Stimulated activated CD4-positive, alpha-beta T cell treated with anti-CD3 and anti-CD28 coated beads, TNF-alpha, amount 100 ng/mL, for 1 hour (primary cell): ENCODE measurements around the gene MLN.
A peak's percentile ranks its signal among the peaks of the same experiment; 100 is the strongest.

Experiments
- DNase-seq, 3 donors: peaks; one replicate each; pipeline ENCODE4 v3.0.0-alpha.2; 2020; ENCODE audit warnings: low read depth in 3 of 3, low spot score in 1 of 3

Gene MLN

DNA sequence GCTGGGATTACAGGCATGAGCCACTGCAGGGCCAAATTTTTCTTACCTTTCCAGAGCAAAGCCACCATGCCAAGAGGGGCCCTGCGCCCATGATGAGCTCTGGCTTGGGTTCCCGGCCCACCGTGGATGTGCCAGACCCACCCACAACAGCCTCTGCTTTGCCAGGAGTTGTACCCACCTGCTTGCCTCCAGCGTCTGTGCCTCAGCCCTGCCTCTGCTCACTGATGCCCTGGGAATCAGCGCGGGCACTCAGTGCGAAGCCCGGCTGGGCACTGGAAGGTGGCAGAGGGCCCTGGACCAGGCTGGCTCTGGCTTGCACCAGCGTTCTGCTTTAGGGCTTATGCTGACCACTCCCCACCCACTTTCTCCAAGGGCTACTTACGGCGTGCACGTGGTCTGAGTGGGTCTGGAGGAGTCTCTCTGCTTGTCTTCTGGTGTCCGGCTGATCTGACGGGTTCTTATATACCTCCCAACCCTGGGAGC, at the start of gene MLN:
TSS of gene MLN (minus strand) at position 433 of the 483 bp plus-strand sequence. CDS start 2,840 bp downstream, outside the sequence.
- DNase-seq: no peak

- DNase-seq: no peak
Observed at GRCh38 chr6:33853026-33853425, 49.2 kb upstream of the MLN start.

DNA sequence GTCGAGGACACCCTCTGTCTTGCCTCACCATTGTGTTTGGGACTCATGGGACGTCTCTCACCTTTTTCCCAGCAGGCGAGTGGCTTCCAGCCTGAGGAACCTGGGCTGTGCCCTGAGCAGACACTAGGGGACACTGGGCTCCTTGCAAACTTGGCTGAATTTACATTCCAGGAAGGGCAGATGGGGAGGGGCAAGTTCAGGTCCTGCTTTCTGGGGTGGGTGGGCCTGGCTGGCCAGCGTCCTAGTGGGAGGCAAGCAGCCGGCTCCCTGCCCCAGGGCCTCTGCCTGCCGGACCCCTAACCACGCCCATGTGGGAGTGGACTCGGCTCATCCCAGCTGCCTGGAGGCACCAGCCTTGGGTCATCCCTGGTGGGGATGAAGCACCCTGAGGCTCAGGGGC, 48.2 kb upstream of the MLN start:
- DNase-seq: no peak

GRCh38 chr6:33850869-33851541, 47.2 kb upstream of the MLN start:
- DNase-seq: no peak

DNA sequence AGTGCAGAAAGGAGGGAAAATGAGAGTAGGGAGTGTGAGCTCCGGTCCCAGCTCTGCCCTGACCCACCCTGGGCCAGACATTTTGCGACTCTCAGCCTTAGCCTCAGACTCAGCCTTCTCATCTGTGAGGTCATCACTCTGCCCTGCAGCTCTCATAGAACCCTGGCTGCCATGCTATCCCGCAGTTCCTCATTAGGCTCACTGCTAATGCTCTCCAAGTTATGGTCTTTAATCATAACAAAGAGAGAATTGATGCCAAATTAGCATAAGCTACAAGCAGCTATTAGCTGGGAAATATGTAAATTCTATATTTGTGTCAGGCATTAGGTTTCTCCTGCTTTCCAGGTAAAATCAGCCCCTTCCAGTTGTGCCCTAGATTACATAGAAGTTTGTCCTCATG, 46.5 kb upstream of the MLN start:
- DNase-seq: no peak

GRCh38 chr6:33849500-33850075, 45.8 kb upstream of the MLN start:
- DNase-seq: no peak

- no peak for DNase-seq
Observed at GRCh38 chr6:33848484-33848883, 44.7 kb upstream of the MLN start.

DNA sequence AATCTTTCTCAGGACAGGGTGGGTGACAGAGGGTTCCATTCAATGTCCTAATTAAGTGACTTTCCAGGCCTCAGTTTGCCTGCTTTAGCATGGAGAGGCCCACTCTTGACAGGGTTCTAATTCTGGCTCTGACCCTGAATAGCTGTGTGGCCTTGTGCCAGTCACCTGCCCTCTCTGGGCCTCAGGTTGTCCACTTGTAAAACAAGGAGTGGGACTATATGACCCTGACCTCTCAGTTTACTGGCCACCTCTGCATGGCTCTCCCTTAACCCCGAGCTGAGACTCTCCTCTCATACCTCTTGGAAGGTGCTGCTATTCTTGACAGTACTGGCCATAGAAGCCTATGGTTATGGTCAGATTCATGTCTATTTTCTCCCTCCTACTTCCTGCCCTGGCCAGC, 44.1 kb upstream of the MLN start:
- DNase-seq: no peak

GRCh38 chr6:33847078-33847477, 43.3 kb upstream of the MLN start:
- no peak for DNase-seq

DNA sequence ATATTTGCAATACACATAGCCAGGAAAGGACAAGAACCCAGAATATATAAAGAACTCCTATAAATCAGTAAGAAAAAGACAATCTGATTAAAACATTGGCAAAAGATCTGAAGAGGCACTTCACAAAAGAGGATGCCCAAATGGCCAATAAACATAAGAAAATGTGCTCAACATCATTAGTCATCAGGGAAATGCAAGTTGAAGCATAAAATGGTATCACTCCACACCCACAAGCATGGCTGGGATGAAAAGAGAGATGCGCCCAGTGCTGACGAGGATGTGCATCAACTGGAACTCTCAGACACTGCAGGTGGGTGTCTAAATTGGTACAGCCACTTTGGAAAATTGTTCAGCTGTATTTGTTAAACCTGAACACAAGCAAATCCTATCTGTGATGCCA, 42.4 kb upstream of the MLN start:
- DNase-seq: no peak

- DNase-seq: no peak
Observed at GRCh38 chr6:33845031-33845745, 41.4 kb upstream of the MLN start.

DNA sequence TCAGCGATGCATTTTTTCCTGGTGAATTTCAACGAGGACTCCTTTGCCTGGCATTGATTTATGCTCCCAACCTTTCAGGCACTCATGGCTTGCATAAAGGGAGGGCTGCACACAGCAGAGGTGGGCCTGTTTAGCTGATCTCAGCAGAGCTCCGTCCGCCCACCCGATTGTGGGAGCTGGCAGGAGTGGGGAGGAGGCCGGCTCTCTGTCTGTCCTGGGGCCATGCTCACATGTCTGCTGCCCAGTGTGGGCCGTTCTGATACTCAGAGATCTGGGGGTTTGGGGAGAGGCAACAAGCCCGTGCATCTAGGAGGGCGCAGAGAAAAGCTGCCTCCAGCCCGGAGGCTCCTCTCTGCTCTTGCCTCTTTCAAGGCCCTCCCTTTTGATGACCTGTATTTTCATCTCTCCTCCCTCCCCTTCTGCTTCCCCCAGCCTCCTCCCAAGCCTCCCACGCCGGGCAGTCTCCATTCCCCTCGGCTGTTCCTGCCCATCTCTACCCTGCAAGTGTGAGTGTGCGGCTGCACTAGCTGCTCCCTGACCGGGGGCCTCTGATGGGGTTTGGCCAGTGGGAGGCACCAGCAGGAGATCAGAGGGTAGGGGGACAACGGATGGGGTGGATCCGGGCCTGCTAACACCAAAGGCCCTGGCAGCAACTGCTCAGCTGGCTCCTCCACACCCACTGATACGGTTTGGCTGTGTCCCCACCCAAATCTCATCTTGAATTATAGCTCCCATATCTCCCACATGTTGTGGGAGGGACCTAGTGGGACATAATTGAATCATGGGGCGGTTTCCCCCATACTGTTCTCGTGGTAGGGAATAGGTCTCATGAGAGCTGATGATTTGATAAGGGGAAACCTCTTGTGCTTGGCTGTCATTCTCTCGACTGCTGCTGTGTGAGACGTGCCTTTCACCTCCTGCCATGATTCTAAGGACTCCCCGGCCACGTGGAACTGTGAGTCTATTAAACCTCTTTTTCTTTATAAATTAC, 39.6 kb upstream of the MLN start:
- no peak for DNase-seq

- no peak for DNase-seq
Observed at GRCh38 chr6:33841868-33842267, 38.1 kb upstream of the MLN start.

DNA sequence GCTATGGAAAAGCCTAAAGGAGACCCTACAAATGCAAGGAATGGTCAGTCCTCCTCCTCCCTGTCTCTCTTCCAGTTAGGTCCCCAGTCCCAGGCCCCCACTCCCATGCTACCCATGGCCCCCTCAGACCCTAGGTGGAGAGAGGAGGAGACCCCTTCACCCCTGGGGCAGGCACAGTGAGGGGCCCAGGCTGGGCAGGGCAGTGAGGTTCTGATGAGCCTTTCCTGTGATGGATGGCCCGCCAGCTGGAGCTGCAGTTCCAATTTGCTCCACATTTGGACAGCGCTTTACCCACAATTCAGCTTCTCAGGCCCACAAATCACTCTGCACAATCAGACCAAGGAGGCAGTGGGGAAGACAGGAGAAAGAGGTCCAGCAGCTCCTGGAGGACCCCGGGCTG, 37.3 kb upstream of the MLN start:
- no peak for DNase-seq

DNA sequence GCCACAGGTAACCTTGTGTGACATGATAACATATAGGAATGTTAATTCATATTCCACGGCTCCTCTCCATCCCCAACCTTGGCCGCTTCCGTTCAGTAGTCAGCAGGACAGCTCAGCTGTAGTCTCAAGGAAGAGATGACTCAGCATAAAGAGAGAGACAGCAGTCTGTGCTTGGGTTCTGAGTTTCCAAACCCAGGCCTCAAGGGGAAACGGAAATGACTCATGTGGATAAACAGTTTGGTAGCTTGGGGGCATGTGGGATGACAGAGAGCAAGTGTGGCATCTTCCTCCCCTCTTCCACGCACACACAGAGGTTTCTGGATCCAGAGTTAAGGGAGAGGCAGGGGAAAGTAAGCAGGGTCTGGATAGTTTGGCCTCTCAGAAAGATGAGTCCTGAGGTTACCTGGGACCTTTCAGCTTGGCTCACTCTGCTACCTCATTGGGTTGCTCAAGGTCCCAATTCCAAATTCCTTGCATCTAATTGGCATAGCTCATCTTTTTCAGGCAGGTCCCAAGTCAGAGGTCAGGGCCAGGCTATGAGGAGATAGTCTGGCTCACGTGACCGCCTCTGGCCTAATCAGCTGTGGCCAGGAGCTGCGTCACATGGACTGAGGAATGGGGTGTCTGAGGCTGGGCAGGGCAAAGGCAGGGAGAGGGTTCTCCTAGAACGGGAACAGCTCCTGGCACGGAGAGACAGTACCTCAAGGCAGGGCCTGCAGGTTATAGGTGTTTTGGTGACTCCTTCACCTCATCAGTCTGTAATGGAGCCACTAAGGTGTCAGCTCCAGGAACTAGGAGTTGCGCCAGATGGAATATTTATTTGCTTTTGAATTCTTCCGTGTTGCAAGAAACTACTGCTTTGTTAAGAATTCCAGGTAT, 36.5 kb upstream of the MLN start:
- peak in 1 of 3 donors; percentile 10 for DNase-seq

GRCh38 chr6:33839399-33840047, 35.7 kb upstream of the MLN start:
- no peak for DNase-seq

GRCh38 chr6:33838983-33839382, 35.2 kb upstream of the MLN start:
- DNase-seq: no peak

DNA sequence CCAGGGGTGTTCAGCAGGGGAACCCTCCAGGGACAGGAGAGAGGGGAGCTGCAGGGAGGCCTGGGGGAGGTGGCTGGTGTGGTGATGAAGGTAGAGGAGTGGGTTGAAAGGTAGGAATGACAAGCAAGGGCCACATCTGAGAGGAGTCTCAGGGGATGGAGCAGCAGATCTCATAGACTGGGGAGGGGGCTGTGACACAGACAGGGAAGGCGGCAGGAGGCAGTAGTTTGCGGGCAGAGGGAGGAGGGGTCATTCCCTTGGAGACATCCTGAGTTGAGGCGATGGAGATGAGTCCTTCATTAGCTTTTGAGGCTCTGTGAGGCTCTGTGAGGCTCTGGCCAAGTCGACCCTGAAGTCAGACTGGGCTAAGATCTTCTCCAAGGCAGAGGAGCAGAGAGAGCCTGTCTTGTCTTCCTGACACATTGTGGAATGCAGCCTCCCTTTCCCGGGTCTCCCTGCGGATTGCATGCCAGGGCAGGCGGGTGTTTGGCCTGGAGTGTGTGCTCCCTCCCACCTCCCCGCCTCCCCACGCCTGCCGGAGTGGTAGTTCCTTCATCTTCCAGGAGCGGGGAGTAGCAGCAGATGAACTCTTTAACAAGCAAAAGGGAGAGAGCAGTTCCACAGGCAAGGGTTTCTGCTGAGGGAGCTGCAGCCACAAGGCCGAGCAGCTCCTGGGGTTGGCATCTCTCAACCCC, 34.3 kb upstream of the MLN start:
- no peak for DNase-seq

GRCh38 chr6:33836806-33837469, 33.1 kb upstream of the MLN start:
- DNase-seq: no peak
